HepG2 (cell line): ENCODE data around the gene MYO10. TPM values are rescaled to one million over a fixed set of nuclear protein-coding genes. Genes with fewer than 3 reads are reported as not detected.
A peak's percentile ranks its signal among the peaks of the same experiment; 100 is the strongest.

ENCODE experiments used
- ATF2 ChIP-seq: sonication (generic); formaldehyde crosslinking; IDR thresholded peaks from 2 replicates; pipeline ENCODE4 v1.4.0; 2020; ENCODE audit warnings: missing genetic modification reagents
- ATF3 ChIP-seq: sonication (generic); formaldehyde crosslinking; IDR thresholded peaks from 2 replicates; pipeline ENCODE4 v1.4.0; 2020; ENCODE audit warnings: missing genetic modification reagents
- DPF2 ChIP-seq: sonication (generic); formaldehyde crosslinking; IDR thresholded peaks from 2 replicates; pipeline ENCODE4 v1.4.0; 2020; ENCODE audit warnings: mild to moderate bottlenecking, low read depth, missing genetic modification reagents, borderline replicate concordance
- GPBP1L1 ChIP-seq: sonication (generic); formaldehyde crosslinking; IDR thresholded peaks from 2 replicates; pipeline ENCODE4 v1.5.0; 2020; ENCODE audit warnings: mild to moderate bottlenecking, missing genetic modification reagents
- HMGXB4 ChIP-seq, 2 experiments: sonication (generic) in 1 of 2; formaldehyde crosslinking in 1 of 2; IDR thresholded peaks; 2 replicates each; pipeline versions ENCODE4 v1.4.0 to v1.6.1; 2018 to 2020; ENCODE audit warnings: missing genetic modification reagents in 2 of 2, borderline replicate concordance in 1 of 2, low read depth in 1 of 2, mild to moderate bottlenecking in 1 of 2, missing biosample characterization in 1 of 2
- HNF1B ChIP-seq: sonication (generic); formaldehyde crosslinking; IDR thresholded peaks from 2 replicates; pipeline ENCODE4 v1.5.1; 2020; ENCODE audit warnings: mild to moderate bottlenecking, moderate library complexity, missing genetic modification reagents
- IRF9 ChIP-seq: sonication (generic); formaldehyde crosslinking; IDR thresholded peaks from 2 replicates; pipeline ENCODE4 v1.8.0; 2022; ENCODE audit warnings: missing genetic modification reagents, mild to moderate bottlenecking, borderline replicate concordance
- MAFF ChIP-seq: IDR thresholded peaks from 2 replicates; pipeline ENCODE4 v1.6.1; 2011; ENCODE audit warnings: low read depth, low read length, improper control_type of control experiment
- NFKBIZ ChIP-seq: IDR thresholded peaks from 2 replicates; pipeline ENCODE4 v1.6.1; 2018; ENCODE audit warnings: missing genetic modification reagents, missing compliant biosample characterization
- NR0B2 ChIP-seq: sonication (generic); formaldehyde crosslinking; IDR thresholded peaks from 2 replicates; pipeline ENCODE4 v1.4.0; 2020; ENCODE audit warnings: mild to moderate bottlenecking, missing genetic modification reagents
- SIX4 ChIP-seq: sonication (generic); formaldehyde crosslinking; IDR thresholded peaks from 2 replicates; pipeline ENCODE4 v1.4.0; 2020; ENCODE audit warnings: missing genetic modification reagents
- SOX6 ChIP-seq, 2 experiments: fragments of 450-650 bp in 1 of 2; sonication (generic) in 1 of 2; formaldehyde crosslinking in 1 of 2; IDR thresholded peaks; 2 replicates each; pipeline versions ENCODE4 v1.4.0 to v1.6.1; 2017 to 2020; ENCODE audit warnings: antibody characterized with exemption in 1 of 2, mild to moderate bottlenecking in 1 of 2, missing genetic modification reagents in 1 of 2
- TGIF2 ChIP-seq: IDR thresholded peaks from 2 replicates; pipeline ENCODE4 v1.6.1; 2016; ENCODE audit warnings: control low read depth, missing compliant biosample characterization
- ZFP91 ChIP-seq: sonication (generic); formaldehyde crosslinking; IDR thresholded peaks from 2 replicates; pipeline ENCODE4 v1.9.0; 2022; ENCODE audit warnings: missing genetic modification reagents, mild to moderate bottlenecking, borderline replicate concordance
- ZNF143 ChIP-seq: sonication (generic); formaldehyde crosslinking; IDR thresholded peaks from 2 replicates; pipeline ENCODE4 v1.4.0; 2020; ENCODE audit warnings: missing genetic modification reagents
- ZNF615 ChIP-seq: sonication (generic); formaldehyde crosslinking; IDR thresholded peaks from 2 replicates; pipeline ENCODE4 v1.5.0; 2020; ENCODE audit warnings: mild to moderate bottlenecking, missing genetic modification reagents, borderline replicate concordance
- ZNF737 ChIP-seq: sonication (generic); formaldehyde crosslinking; IDR thresholded peaks from 2 replicates; pipeline ENCODE4 v1.5.0; 2020; ENCODE audit warnings: missing genetic modification reagents, mild to moderate bottlenecking, borderline replicate concordance
- ZNF746 ChIP-seq: sonication (generic); formaldehyde crosslinking; IDR thresholded peaks from 2 replicates; pipeline ENCODE4 v1.8.0; 2022; ENCODE audit warnings: mild to moderate bottlenecking, missing genetic modification reagents
- ZNF839 ChIP-seq: sonication (generic); formaldehyde crosslinking; IDR thresholded peaks from 2 replicates; pipeline ENCODE4 v1.4.0; 2020; ENCODE audit warnings: missing genetic modification reagents, mild to moderate bottlenecking, borderline replicate concordance
- polyA plus RNA-seq, 8 experiments: library from polyadenylated mRNA; depleted of rRNA in 3 of 8; stranded (reverse) in 7 of 8; unstranded in 1 of 8; fragments of >200 nt; fragmentation: Illumina TruSeq in 4 of 8; extraction: Trizol in 4 of 8; gene quantifications; 2 replicates each; pipeline versions ENCODE4 v1.2.1 to v1.2.3, GENCODE V29; 2011 to 2016; ENCODE audit warnings: low read depth in 4 of 8, missing spikeins in 1 of 8, mixed read lengths in 1 of 8; ENCODE audit not compliant: insufficient read depth in 1 of 8
- total RNA-seq, 5 experiments: library from RNA; depleted of rRNA; stranded (reverse); fragments of >200 nt; fragmentation: Illumina TruSeq; extraction: Trizol; gene quantifications; 2 replicates each; pipeline ENCODE4 v1.2.3, GENCODE V29; 2016; ENCODE audit warnings: low read depth in 1 of 5

Gene MYO10
- total and polyA plus RNA-seq, 2 of the 13 experiments (the other 11 are each of a cell fraction or from before 2014, with no cell fraction given): 4.5 to 14.0 TPM

GRCh38 chr5:16757989-16758501, 178.0 kb downstream of the MYO10 start (continued):
- TF ChIP-seq HMGXB4 (CRISPR knock-in tag; IDR thresholded peaks at IDR 0.05; ENCODE audit: borderline replicate concordance in 1 of 2, low read depth in 1 of 2) (no peak), ATF2 (CRISPR knock-in tag) (peak; percentile 39; the same call in 1 of the 2 replicates), ATF3 (CRISPR knock-in tag) (no peak), NFKBIZ (CRISPR knock-in tag) (no peak; the same call in 1 of the 2 replicates), HNF1B (CRISPR knock-in tag) (0 out of 2 replicates have a peak, but pooled peaks have one; percentile 37), DPF2 (peak; percentile 81), ZNF615 (CRISPR knock-in tag) (no peak), SOX6 (IDR thresholded peaks at IDR 0.05) (no peak), SOX6 (CRISPR knock-in tag; IDR thresholded peaks at IDR 0.05) (peak; percentile 84), TGIF2 (CRISPR knock-in tag) (no peak), ZNF746 (no peak), ZNF143 (CRISPR knock-in tag) (no peak), MAFF (no peak), ZNF737 (CRISPR knock-in tag) (no peak), ZFP91 (CRISPR knock-in tag) (no peak), SIX4 (CRISPR knock-in tag) (no peak), GPBP1L1 (no peak), IRF9 (CRISPR knock-in tag) (no peak), ZNF839 (CRISPR knock-in tag) (no peak), NR0B2 (CRISPR knock-in tag) (no peak)
